A549 (cell line): Measurements from ENCODE around the gene MED1. TPM values are rescaled to one million over a fixed set of nuclear protein-coding genes. Genes with fewer than 3 reads are reported as not detected.

Experiments
- ATAC-seq, 2 experiments: fragments of 200-7000 bp in 1 of 2; fragments of >200 bp in 1 of 2; cut with Nextera tagmentation in 1 of 2; cut with Tn5 transposase in 1 of 2; 3 replicates each; pipeline versions ENCODE4 v1.8.0 to v1.9.1; 2018 to 2020; ENCODE audit warnings: mild to moderate bottlenecking in 1 of 2, moderate library complexity in 1 of 2
- CTCF ChIA-PET: fragments of 300-600 bp; sonication (Branson Sonifier 250); formaldehyde crosslinking; extraction: SDS; loops from one replicate; lab custom pipeline; 2021; ENCODE audit warnings: antibody characterized with exemption, inconsistent platforms; lab: Yijun Ruan, JAX
- POLR2A ChIA-PET: fragments of 350-600 bp; formaldehyde crosslinking; extraction: SDS; loops from one replicate; lab custom pipeline; 2021; ENCODE audit warnings: antibody characterized with exemption, inconsistent platforms; lab: Yijun Ruan, JAX
- DNase-seq, 2 experiments: peaks; one replicate each; pipeline versions ENCODE4 v3.0.0 to v3.0.0-alpha.2; 2011 to 2016; ENCODE audit warnings: low read depth in 1 of 2, low spot score in 1 of 2
- FAIRE-seq: peaks from 2 replicates; lab custom pipeline; 2011; peaks lifted over from hg19 to GRCh38; lab: Jason Lieb, UNC
- H3K27ac ChIP-seq, 2 experiments: fragments of >200 bp; sonication (Bioruptor Twin); formaldehyde crosslinking; 3 replicates each; pipeline ENCODE4 v1.5.1; 2016 to 2017
- H3K4me1 ChIP-seq: fragments of >200 bp; sonication (Bioruptor Twin); formaldehyde crosslinking; 3 replicates; pipeline ENCODE4 v1.6.1; 2016
- H3K4me2 ChIP-seq: fragments of >200 bp; sonication (Bioruptor Twin); formaldehyde crosslinking; 3 replicates; pipeline ENCODE4 v1.6.1; 2016
- H3K4me3 ChIP-seq: fragments of >200 bp; sonication (Bioruptor Twin); formaldehyde crosslinking; 3 replicates; pipeline ENCODE4 v1.5.1; 2016
- H3K9me3 ChIP-seq: fragments of >200 bp; sonication (Bioruptor Twin); formaldehyde crosslinking; 3 replicates; pipeline ENCODE4 v1.6.1; 2016
- CBX2 ChIP-seq: fragments of 200-600 bp; sonication (generic); IDR thresholded peaks from 2 replicates; pipeline ENCODE4 v1.6.1; 2016; ENCODE audit warnings: low read depth, mild to moderate bottlenecking, borderline replicate concordance
- CEBPB ChIP-seq, 2 experiments: fragments of >200 bp in 1 of 2; sonication (Bioruptor Twin) in 1 of 2; formaldehyde crosslinking in 1 of 2; IDR thresholded peaks; 2 replicates each; pipeline ENCODE4 v1.6.1; 2012 to 2016
- FOSB ChIP-seq: fragments of 250-450 bp; sonication (Bioruptor Pico); IDR thresholded peaks from 2 replicates; pipeline ENCODE4 v1.5.0; 2020; ENCODE audit warnings: mild to moderate bottlenecking, moderate library complexity
- FOXS1 ChIP-seq: fragments of 250-450 bp; sonication (Bioruptor Pico); IDR thresholded peaks from 2 replicates; pipeline ENCODE4 v1.5.0; 2020; ENCODE audit warnings: mild to moderate bottlenecking, moderate library complexity
- GATA3 ChIP-seq: IDR thresholded peaks from 2 replicates; pipeline ENCODE4 v1.6.1; 2012; ENCODE audit warnings: borderline replicate concordance
- HDAC2 ChIP-seq: fragments of 200-600 bp; sonication (generic); IDR thresholded peaks from 2 replicates; pipeline ENCODE4 v1.6.1; 2016
- HOXA7 ChIP-seq: fragments of 250-450 bp; sonication (Bioruptor Pico); IDR thresholded peaks from 2 replicates; pipeline ENCODE4 v1.5.0; 2020; ENCODE audit warnings: mild to moderate bottlenecking, moderate library complexity
- KDM5A ChIP-seq: fragments of 200-600 bp; sonication (generic); IDR thresholded peaks from 2 replicates; pipeline ENCODE4 v1.6.1; 2016; ENCODE audit warnings: antibody characterized with exemption, mild to moderate bottlenecking
- MAX ChIP-seq: IDR thresholded peaks from 2 replicates; pipeline ENCODE4 v1.6.1; 2012
- MYC ChIP-seq: IDR thresholded peaks from 2 replicates; pipeline ENCODE4 v1.6.1; 2012; ENCODE audit warnings: mild to moderate bottlenecking, inconsistent platforms, low read length, improper control_type of control experiment, borderline replicate concordance
- NPAS2 ChIP-seq: fragments of 250-450 bp; sonication (Bioruptor Pico); IDR thresholded peaks from 2 replicates; pipeline ENCODE4 v1.8.0; 2022; ENCODE audit warnings: mild to moderate bottlenecking, moderate library complexity, borderline replicate concordance
- PHF8 ChIP-seq: fragments of 200-600 bp; sonication (generic); IDR thresholded peaks from 2 replicates; pipeline ENCODE4 v1.6.1; 2016; ENCODE audit warnings: low read depth, mild to moderate bottlenecking, antibody characterized with exemption, moderate library complexity, borderline replicate concordance
- POLR2A ChIP-seq: IDR thresholded peaks from 2 replicates; pipeline ENCODE4 v1.6.1; 2012; ENCODE audit warnings: mild to moderate bottlenecking, low read length
- POLR2AphosphoS2 ChIP-seq: conservative IDR thresholded peaks from 2 replicates; pipeline ENCODE4 v1.6.1; 2012; ENCODE audit warnings: low read length, improper control_type of control experiment, inconsistent platforms
- RCOR1 ChIP-seq: fragments of 150-350 bp; IDR thresholded peaks from 2 replicates; pipeline ENCODE4 v1.6.1; 2014; ENCODE audit warnings: antibody characterized with exemption, low read length, low read depth
- RFX5 ChIP-seq: fragments of 450-650 bp; IDR thresholded peaks from 2 replicates; pipeline ENCODE4 v1.7.1; 2014; ENCODE audit warnings: antibody characterized with exemption, mild to moderate bottlenecking, moderate library complexity
- SMC3 ChIP-seq: fragments of >200 bp; sonication (Bioruptor Twin); formaldehyde crosslinking; IDR thresholded peaks from 3 replicates; pipeline ENCODE4 v1.6.1; 2018; ENCODE audit warnings: inconsistent platforms
- SREBF2 ChIP-seq: fragments of 450-650 bp; IDR thresholded peaks from 2 replicates; pipeline ENCODE4 v1.6.1; 2014; ENCODE audit warnings: mild to moderate bottlenecking, moderate library complexity
- ZNF302 ChIP-seq: fragments of 250-450 bp; sonication (Bioruptor Pico); IDR thresholded peaks from 2 replicates; pipeline ENCODE4 v1.9.0; 2021; ENCODE audit warnings: inconsistent platforms, mild to moderate bottlenecking, moderate library complexity
- WGBS: methylation state at CpG from one replicate; pipeline ENCODE4 v1.1.6; 2017; ENCODE audit errors: missing lambda C conversion rate; 5-methylcytosine and 5-hydroxymethylcytosine counted together
- polyA plus RNA-seq, 4 experiments: library from polyadenylated mRNA; depleted of rRNA in 3 of 4; stranded (reverse); fragments of >200 nt; fragmentation: RNase III in 1 of 4; extraction: RNeasy Plus Mini Kit Qiagen cat#74134 plus additional on column Dnase treatment in 1 of 4; gene quantifications; 2 replicates in 3 of 4; 3 replicates in 1 of 4; pipeline ENCODE4 v1.2.3, GENCODE V29; 2011 to 2017
- TF ChIP-seq, protein P1 (sequence below): fragments of >200 bp; sonication (Bioruptor Twin); formaldehyde crosslinking; IDR thresholded peaks from 3 replicates; pipeline ENCODE4 v1.6.1; 2016
- TF ChIP-seq, protein P2 (sequence below): IDR thresholded peaks from 2 replicates; pipeline ENCODE4 v1.6.1; 2012; ENCODE audit warnings: low read depth, borderline replicate concordance
- TF ChIP-seq, protein P3 (sequence below): fragments of 150-350 bp; IDR thresholded peaks from 2 replicates; pipeline ENCODE4 v1.6.1; 2014; ENCODE audit warnings: low read depth, mild to moderate bottlenecking, low read length

Gene MED1
- polyA plus RNA-seq, 2 of the 4 experiments (the other 2 are of a cell fraction), result 33.8 to 76.2 TPM

DNA sequence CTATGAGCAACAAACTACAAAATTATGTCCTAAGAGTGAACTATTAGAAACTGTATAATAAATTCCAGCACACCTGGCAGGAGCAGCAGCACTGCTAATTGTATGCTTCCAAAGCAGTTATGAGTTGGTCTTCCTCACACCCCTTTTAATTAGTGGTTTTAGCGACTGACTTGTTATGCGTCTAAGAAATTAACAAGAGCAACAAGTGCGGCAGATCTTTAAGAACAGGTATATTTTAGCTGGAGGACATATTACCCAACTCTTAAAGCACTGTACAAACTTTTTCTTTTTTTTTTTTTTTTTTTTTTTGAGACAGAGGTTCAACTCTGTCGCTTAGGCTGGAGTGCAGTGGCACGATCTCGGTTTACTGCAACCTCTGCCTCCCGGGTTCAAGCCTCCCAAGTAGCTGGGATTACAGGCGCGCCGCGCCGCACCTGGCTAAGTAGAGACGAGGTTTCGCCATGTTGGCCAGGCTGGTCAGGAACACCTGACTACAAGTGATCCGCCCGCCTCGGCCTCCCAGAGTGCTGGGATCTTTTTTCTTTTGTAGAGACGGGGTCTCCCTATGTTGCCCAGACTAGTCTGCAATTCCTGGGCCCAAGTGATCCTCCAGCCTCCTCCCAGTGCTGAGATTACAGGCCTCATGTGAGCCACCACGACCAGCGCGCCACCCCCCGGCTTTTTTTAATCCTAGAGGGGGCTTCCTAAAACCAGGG is 48.0 kb downstream of the MED1 start:
- ChIA-PET CTCF (interaction anchor here (0.6 to 1.6 kb wide), 6 partner anchors 12 to 167 kb away, joined by 3 to 4 read pairs (median 3); no protein-coding TSS in a partner anchor), POLR2A (interaction anchor here (0.6 to 2.1 kb wide), 3 partner anchors 11 to 58 kb away, joined by 9 to 14 read pairs (median 10); partner anchors contain the start of genes CDK12 and MED1)
- Histone ChIP-seq H3K9me3 (no peaks in the 10 kb centered on the region), H3K4me2 (peak overlapping the region; percentile 68), H3K4me3 (peak overlapping the region; percentile 90; the same call in 1 of the 3 replicates), H3K4me1 (peaks cover 59% of the 10 kb centered on the region), H3K27ac (no peak overlapping the region)
- FAIRE-seq (no peak), DNase-seq (no peak), ATAC-seq (no peak)
- no peak for TF ChIP-seq CBX2
- no peak for TF ChIP-seq MYC
- TF ChIP-seq KDM5A, result no peak; the same call in 1 of the 2 replicates
- no peak for TF ChIP-seq NPAS2 (CRISPR knock-in tag)
- TF ChIP-seq SMC3, result no peak
- no peak for TF ChIP-seq HOXA7 (CRISPR knock-in tag)
- no peak for TF ChIP-seq RFX5
- TF ChIP-seq POLR2A, result no peak
- WGBS, result 89% methylated on average over 22 of the region's 22 CpGs

- TF ChIP-seq MAX, result peak; percentile 100
- no peak for TF ChIP-seq FOXS1
- no peak for TF ChIP-seq CEBPB (IDR thresholded peaks at IDR 0.05)
- TF ChIP-seq KDM5A, result peak; percentile 83
- TF ChIP-seq, protein P1, sequence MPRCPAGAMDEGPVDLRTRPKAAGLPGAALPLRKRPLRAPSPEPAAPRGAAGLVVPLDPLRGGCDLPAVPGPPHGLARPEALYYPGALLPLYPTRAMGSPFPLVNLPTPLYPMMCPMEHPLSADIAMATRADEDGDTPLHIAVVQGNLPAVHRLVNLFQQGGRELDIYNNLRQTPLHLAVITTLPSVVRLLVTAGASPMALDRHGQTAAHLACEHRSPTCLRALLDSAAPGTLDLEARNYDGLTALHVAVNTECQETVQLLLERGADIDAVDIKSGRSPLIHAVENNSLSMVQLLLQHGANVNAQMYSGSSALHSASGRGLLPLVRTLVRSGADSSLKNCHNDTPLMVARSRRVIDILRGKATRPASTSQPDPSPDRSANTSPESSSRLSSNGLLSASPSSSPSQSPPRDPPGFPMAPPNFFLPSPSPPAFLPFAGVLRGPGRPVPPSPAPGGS, result no peak
- peak; percentile 51 for TF ChIP-seq GATA3
- peak; percentile 23; the same call in 1 of the 2 replicates for TF ChIP-seq MYC
- TF ChIP-seq HDAC2, result peak; percentile 60; the same call in 1 of the 2 replicates
- no peak for TF ChIP-seq RCOR1
- TF ChIP-seq POLR2AphosphoS2, result peak; percentile 73
- TF ChIP-seq, protein P2, sequence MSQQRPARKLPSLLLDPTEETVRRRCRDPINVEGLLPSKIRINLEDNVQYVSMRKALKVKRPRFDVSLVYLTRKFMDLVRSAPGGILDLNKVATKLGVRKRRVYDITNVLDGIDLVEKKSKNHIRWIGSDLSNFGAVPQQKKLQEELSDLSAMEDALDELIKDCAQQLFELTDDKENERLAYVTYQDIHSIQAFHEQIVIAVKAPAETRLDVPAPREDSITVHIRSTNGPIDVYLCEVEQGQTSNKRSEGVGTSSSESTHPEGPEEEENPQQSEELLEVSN, result peak; percentile 99
- TF ChIP-seq, all 56 proteins: peak for 7
- ChIA-PET POLR2A (interaction anchor here (0.6 to 2.1 kb wide), 5 partner anchors 12 to 202 kb away, joined by 4 to 14 read pairs (median 10); partner anchors contain the start of genes CDK12, MED1 and RPL19), CTCF (interaction anchor here (1.6 kb wide), 1 partner anchor 122 kb away, joined by 3 read pairs; no protein-coding TSS in a partner anchor)
- ATAC-seq (peak; percentile 75 to 86), DNase-seq (peak; percentile 97 to 98), FAIRE-seq (peak; percentile 54)
- under 1% methylated on average over 20 of the region's 53 CpGs for WGBS
- H3K9me3 ChIP-seq, result no peaks in the 10 kb centered on the region
- peak overlapping the region; percentile 90 for H3K4me3 ChIP-seq
- peaks cover 53% of the 10 kb centered on the region for H3K4me1 ChIP-seq
- H3K27ac ChIP-seq, result peak overlapping the region; percentile 84 to 95
- peak overlapping the region; percentile 68 for H3K4me2 ChIP-seq
These were observed 48.7 kb downstream of the MED1 start for GRCh38 chr17:39402244-39402889.

GRCh38 chr17:39401412-39402243 is 49.4 kb downstream of the MED1 start, which contains the start of gene FBXL20:
Gene FBXL20, minus strand, starts transcription at chr17:39401626. Its CDS starts 224 bp downstream, at chr17:39401402.
- POLR2A ChIA-PET, result interaction anchor here (0.6 to 2.1 kb wide), 11 partner anchors 11 to 242 kb away, joined by 3 to 14 read pairs (median 4); partner anchors contain the start of genes CDK12, MED1 and RPL19
- CTCF ChIA-PET, result interaction anchor here (1.2 to 1.8 kb wide), 3 partner anchors 9 to 157 kb away, joined by 3 to 8 read pairs (median 3); no protein-coding TSS in a partner anchor
- H3K4me1 ChIP-seq, result peaks cover 45% of the 10 kb centered on the region
- peak; percentile 76 to 83 for ATAC-seq
- under 1% methylated on average over 39 of the region's 86 CpGs for WGBS
- peak within 1 kb of the TSS; percentile 83 for H3K4me2 ChIP-seq
- no peak for FAIRE-seq
- H3K4me3 ChIP-seq, result peak within 1 kb of the TSS; percentile 90
- no peaks in the 10 kb centered on the region for H3K9me3 ChIP-seq
- peak; percentile 91 to 98 for DNase-seq
- peak within 1 kb of the TSS; percentile 84 to 95 for H3K27ac ChIP-seq
- TF ChIP-seq CEBPB (IDR thresholded peaks at IDR 0.05) (no peak), SREBF2 (no peak), POLR2AphosphoS2 (no peak), CBX2 (no peak), POLR2A (peak; percentile 34), NPAS2 (CRISPR knock-in tag) (no peak), PHF8 (peak; percentile 91), ZNF302 (CRISPR knock-in tag) (no peak), RFX5 (0 out of 2 replicates have a peak, but pooled peaks have one; percentile 19), FOSB (CRISPR knock-in tag) (no peak), SMC3 (no peak), MAX (peak; percentile 77; the same call in 1 of the 2 replicates)
- TF ChIP-seq, protein P3, sequence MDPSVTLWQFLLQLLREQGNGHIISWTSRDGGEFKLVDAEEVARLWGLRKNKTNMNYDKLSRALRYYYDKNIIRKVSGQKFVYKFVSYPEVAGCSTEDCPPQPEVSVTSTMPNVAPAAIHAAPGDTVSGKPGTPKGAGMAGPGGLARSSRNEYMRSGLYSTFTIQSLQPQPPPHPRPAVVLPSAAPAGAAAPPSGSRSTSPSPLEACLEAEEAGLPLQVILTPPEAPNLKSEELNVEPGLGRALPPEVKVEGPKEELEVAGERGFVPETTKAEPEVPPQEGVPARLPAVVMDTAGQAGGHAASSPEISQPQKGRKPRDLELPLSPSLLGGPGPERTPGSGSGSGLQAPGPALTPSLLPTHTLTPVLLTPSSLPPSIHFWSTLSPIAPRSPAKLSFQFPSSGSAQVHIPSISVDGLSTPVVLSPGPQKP, result no peak
- TF ChIP-seq, protein P1, result 0 out of 3 replicates have a peak, but pooled peaks have one; percentile 4
